BLaER1 treated with 17β-estradiol and CSF1 and Interleukin-3, amounts not matched to agents 10 nM and 100 nM (cell line): ENCODE data around the gene MYLK3.

Experiments
- H3K27ac ChIP-seq, 11 experiments: shearing (Covaris generic); formaldehyde crosslinking; 2 replicates each; pipeline ENCODE4 v1.8.1; 2022
- H3K27me3 ChIP-seq, 11 experiments: shearing (Covaris generic); formaldehyde crosslinking; 2 replicates each; pipeline ENCODE4 v1.8.1; 2022
- H3K36me3 ChIP-seq, 11 experiments: shearing (Covaris generic); formaldehyde crosslinking; 2 replicates each; pipeline ENCODE4 v1.8.1; 2022
- H3K4me1 ChIP-seq, 10 experiments: shearing (Covaris generic); formaldehyde crosslinking; 2 replicates each; pipeline ENCODE4 v1.8.1; 2022
- H3K4me2 ChIP-seq, 11 experiments: shearing (Covaris generic); formaldehyde crosslinking; 2 replicates each; pipeline ENCODE4 v1.8.1; 2022
- H3K4me3 ChIP-seq, 10 experiments: shearing (Covaris generic); formaldehyde crosslinking; 2 replicates each; pipeline ENCODE4 v1.8.1; 2022
- H3K9ac ChIP-seq, 11 experiments: shearing (Covaris generic); formaldehyde crosslinking; 2 replicates each; pipeline ENCODE4 v1.8.1; 2022
- H3K9me3 ChIP-seq, 11 experiments: shearing (Covaris generic); formaldehyde crosslinking; replicated peaks in 1 of 11; 2 replicates each; pipeline ENCODE4 v1.8.1; 2022
- H4K20me1 ChIP-seq, 11 experiments: shearing (Covaris generic); formaldehyde crosslinking; 2 replicates each; pipeline ENCODE4 v1.8.1; 2022
- Cebpa-rat ChIP-seq, 11 experiments: shearing (Covaris generic); IDR thresholded peaks; 2 replicates each; pipeline ENCODE4 v1.8.1; 2022

Gene MYLK3

DNA sequence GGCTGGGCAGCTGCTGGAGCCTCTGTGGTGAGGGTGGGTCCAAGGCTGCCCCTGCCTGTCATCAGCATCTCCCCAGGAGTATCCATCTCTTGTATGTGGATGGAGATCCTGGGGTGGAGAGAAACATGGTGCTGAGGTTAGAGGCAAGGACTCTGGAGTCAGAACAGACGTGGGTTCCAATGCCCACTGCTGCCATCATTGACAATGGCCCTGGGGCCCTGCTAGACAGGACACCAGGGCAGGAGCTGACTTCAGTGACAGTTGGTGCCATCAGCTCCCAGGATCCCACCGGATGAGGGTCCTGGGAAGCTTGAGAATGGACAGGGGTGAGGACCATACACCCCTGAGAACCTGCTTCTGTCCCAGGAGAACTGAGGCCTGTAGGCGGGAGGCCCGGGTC lies 15.6 kb downstream of the MYLK3 start:
- no peaks in the 10 kb centered on the region for H3K27me3 ChIP-seq
- no peak overlapping the region for H3K4me3 ChIP-seq
- TF ChIP-seq Cebpa-rat (IDR thresholded peaks at IDR 0.05): no peak
- H3K4me1 ChIP-seq: peaks cover 6 to 10% (median 9%) of the 10 kb centered on the region in 10 experiments; a peak in 18 of 20 replicates
- H3K9me3 ChIP-seq: no peaks in the 10 kb centered on the region
- 0 out of 22 replicates have a peak overlapping the region, but pooled peaks of 1 of the 11 experiments have one; percentile 3 for H3K9ac ChIP-seq
- H4K20me1 ChIP-seq: no peaks in the 10 kb centered on the region
- peak overlapping the region in 10 of 11 experiments; percentile 7 to 63 (median 34); a peak in 12 of 22 replicates for H3K4me2 ChIP-seq
- no peak overlapping the region for H3K27ac ChIP-seq
- H3K36me3 ChIP-seq: no peaks in the 10 kb centered on the region

DNA sequence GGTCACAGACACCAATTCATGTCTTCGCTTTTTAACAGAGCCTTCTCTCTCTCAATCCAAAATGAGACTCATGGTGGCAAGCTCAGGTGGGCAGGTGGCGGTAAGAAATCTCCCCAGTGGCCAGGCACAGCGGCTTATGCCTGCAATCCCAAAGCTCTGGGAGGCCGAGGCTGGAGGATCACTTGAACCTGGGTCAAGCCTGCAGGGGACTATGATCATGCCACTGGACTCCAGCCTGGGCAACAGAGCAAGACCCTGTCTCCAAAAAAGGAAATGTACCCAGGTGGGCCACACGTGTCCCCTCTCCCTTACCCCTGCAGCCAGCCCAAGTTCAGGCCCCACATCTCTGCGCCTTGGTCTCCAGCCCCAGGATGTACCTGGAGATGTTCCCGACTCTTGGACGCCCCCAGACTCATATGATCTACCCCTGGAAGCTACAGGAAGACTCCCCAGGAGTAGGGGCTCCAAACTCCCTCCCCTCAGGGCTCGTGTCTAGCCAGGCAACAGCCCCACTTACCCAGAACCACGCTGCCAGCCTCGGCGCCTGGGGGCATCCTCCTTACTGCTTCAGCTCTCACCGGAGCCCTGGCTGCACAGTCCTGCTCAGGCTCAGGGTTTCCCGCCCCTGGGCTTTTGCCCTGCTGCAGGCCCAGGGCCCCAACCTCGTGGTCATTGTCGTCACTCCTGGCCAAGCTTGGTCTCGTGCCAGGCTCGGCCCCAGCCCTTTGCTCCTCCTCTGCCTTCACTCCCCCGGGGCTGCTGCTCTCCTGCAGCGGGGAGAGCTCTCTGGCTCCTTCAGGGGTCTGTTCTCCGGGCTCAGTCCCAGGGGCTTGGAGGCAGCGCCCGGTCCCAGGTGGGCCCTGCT lies 16.2 kb downstream of the MYLK3 start:
- H3K9ac ChIP-seq: 0 out of 22 replicates have a peak overlapping the region, but pooled peaks of 1 of the 11 experiments have one; percentile 3
- TF ChIP-seq Cebpa-rat (IDR thresholded peaks at IDR 0.05): no peak

DNA sequence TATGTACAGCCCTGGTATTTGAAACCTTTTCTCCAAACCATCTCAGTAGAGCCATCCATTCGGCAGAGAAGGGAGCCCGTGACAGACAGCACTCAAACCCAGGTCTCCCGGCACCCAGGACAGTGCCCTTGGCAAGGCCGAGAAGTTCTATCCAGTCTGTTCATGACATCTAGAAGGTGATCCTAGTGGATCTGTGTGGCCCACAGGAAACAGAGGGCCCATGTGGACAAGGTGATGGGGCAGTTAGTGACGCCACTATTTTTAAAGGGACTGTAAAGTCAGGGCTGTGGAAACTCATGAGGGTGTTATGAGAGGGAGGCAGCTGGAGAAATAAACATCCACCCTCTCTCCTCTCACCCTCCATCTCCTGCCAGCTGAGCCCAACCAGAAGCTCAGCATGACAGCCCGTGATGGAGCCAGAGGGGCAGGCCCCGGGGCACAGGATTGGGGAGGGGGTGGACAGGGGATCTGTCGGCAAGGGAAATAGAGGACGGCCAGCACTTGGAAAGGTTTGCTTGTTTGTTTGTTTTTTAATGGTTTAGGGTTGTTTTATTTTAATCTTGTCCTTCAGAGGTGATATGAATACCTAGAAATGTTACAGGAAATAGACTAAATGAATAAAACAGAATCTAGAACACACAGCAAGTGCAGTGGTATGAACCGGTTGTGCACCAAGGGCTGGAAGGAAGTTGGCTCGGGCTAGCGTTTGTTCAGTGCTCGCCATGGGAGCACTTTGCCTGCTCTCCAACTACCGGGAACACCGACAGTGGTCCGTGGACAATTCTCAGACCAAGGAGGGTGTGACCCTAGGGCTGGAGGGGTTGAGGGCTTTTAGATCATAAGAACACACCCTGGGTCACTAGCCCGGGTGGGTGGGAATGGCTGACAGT lies 17.1 kb downstream of the MYLK3 start:
- peaks cover 3% of the 10 kb centered on the region in 11 experiments; a peak in 17 of 22 replicates for H3K9me3 ChIP-seq

More for the DNA sequence above, 16.2 kb downstream of the MYLK3 start:
- Histone ChIP-seq H3K9me3 (no peaks in the 10 kb centered on the region), H3K27me3 (no peaks in the 10 kb centered on the region), H4K20me1 (no peaks in the 10 kb centered on the region), H3K4me2 (peak overlapping the region in 10 of 11 experiments; percentile 7 to 63 (median 34); a peak in 13 of 22 replicates), H3K4me1 (peaks cover 6 to 10% (median 9%) of the 10 kb centered on the region in 10 experiments; a peak in 18 of 20 replicates), H3K27ac (no peak overlapping the region), H3K4me3 (no peak overlapping the region), H3K36me3 (no peaks in the 10 kb centered on the region)

DNA sequence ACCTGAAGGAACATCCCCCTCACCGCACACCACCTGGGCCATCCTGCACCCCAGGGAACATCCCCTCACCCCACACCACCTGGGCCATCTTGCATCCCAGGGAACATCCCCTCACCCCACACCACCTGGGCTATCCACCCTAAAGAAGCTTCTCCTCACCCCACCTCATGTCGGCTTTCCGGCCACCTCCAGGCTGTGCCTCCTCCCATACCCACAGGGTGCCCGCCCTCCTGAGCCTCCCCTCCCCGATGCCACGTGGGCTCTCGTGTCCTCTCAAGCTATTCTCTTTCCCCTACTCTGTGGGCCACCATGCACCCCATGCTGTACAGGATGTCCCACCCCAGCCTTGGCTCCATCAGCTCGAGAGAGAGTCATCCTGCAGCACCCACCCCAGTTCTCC lies 18.0 kb downstream of the MYLK3 start:
- no peak overlapping the region for H3K27ac ChIP-seq
- H3K9ac ChIP-seq: no peak overlapping the region
- no peaks in the 10 kb centered on the region for H3K36me3 ChIP-seq
- TF ChIP-seq Cebpa-rat (IDR thresholded peaks at IDR 0.05): no peak
- H3K27me3 ChIP-seq: no peaks in the 10 kb centered on the region
- no peak overlapping the region for H3K4me2 ChIP-seq
- H3K4me1 ChIP-seq: peaks cover 6 to 10% (median 9%) of the 10 kb centered on the region in 10 experiments; a peak in 18 of 20 replicates
- H3K9me3 ChIP-seq: peaks cover 11 to 13% (median 12%) of the 10 kb centered on the region in 11 experiments; a peak in 19 of 22 replicates
- no peak overlapping the region for H3K4me3 ChIP-seq
- no peaks in the 10 kb centered on the region for H4K20me1 ChIP-seq

More for the DNA sequence above, 17.1 kb downstream of the MYLK3 start:
- no peak for TF ChIP-seq Cebpa-rat (IDR thresholded peaks at IDR 0.05)
- Histone ChIP-seq H3K27ac (no peak overlapping the region), H3K36me3 (no peaks in the 10 kb centered on the region), H3K4me3 (no peak overlapping the region), H3K9ac (no peak overlapping the region), H3K27me3 (no peaks in the 10 kb centered on the region), H4K20me1 (no peaks in the 10 kb centered on the region), H3K4me1 (peaks cover 6 to 10% (median 9%) of the 10 kb centered on the region in 10 experiments; a peak in 18 of 20 replicates), H3K4me2 (no peak overlapping the region)

DNA sequence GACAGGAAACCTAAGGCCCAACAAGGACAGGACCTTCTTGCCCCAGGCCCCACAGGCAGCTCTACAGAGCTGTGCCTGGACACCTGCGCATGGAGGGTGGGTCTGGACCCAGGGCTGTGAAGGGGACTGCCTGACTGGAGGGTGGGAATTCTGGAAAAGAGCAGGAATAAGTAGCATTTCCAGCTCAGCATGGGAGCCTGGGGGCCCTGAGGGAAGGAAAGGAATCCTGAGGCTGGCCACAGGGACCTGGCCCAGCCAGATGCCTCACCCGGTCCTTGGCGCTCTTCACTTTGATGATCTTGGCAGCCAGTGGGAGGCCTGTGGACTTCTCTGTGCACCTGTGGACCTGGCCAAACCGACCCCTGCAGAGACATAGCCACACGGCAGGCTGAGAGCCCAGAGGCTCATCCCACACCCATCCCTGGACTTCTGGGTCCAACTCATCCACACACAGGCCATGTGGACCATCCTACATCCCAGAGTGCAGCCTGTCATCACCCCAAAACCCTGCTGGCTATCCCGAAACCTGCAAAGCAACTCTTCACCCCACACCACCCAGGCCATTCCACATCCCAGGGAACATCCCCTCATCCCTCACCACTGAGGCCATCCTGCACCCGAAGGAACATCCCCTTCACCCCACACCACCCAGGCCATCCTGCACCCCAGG lies 18.7 kb downstream of the MYLK3 start:
- H3K4me3 ChIP-seq: no peak overlapping the region
- H3K9ac ChIP-seq: no peak overlapping the region
- no peak for TF ChIP-seq Cebpa-rat (IDR thresholded peaks at IDR 0.05)
- no peaks in the 10 kb centered on the region for H3K27me3 ChIP-seq
- H3K9me3 ChIP-seq: peaks cover 14 to 19% (median 17%) of the 10 kb centered on the region in 11 experiments; a peak in 20 of 22 replicates
- peaks cover 6 to 10% (median 9%) of the 10 kb centered on the region in 10 experiments; a peak in 18 of 20 replicates for H3K4me1 ChIP-seq
- no peak overlapping the region for H3K4me2 ChIP-seq
- H3K36me3 ChIP-seq: no peaks in the 10 kb centered on the region
- no peaks in the 10 kb centered on the region for H4K20me1 ChIP-seq
- H3K27ac ChIP-seq: no peak overlapping the region

DNA sequence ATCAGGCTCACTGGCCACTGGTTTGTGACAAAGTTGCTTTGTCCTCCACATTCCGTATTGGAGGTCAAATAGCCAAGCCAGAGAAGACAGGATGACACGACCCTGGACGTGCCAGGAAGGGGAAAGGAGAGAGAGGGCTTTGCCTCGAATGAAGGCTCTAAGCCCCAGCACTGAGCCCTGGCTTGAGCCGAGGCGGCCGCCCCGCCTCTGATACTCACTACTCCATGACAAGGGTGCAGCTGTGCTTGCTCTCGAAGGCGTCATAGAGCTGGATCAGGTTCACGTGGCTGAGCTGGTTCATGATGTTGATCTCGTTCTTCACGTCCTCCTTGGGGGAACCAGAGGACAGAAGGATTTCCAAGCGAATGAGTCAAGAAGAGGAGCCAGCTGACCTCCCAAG lies 19.3 kb downstream of the MYLK3 start:
- peaks cover 14 to 24% (median 21%) of the 10 kb centered on the region in 11 experiments; a peak in 20 of 22 replicates for H3K9me3 ChIP-seq
- no peak overlapping the region for H3K9ac ChIP-seq
- TF ChIP-seq Cebpa-rat (IDR thresholded peaks at IDR 0.05): no peak
- H3K27me3 ChIP-seq: no peaks in the 10 kb centered on the region
- H3K4me2 ChIP-seq: no peak overlapping the region
- H3K36me3 ChIP-seq: no peaks in the 10 kb centered on the region
- H4K20me1 ChIP-seq: no peaks in the 10 kb centered on the region
- H3K27ac ChIP-seq: no peak overlapping the region
- no peak overlapping the region for H3K4me3 ChIP-seq
- H3K4me1 ChIP-seq: peaks cover 6 to 10% (median 9%) of the 10 kb centered on the region in 10 experiments; a peak in 18 of 20 replicates

- H3K4me1 ChIP-seq: peaks cover 6 to 8% (median 7%) of the 10 kb centered on the region in 10 experiments; a peak in 18 of 20 replicates
- no peaks in the 10 kb centered on the region for H4K20me1 ChIP-seq
- no peak overlapping the region for H3K9ac ChIP-seq
- H3K4me3 ChIP-seq: no peak overlapping the region
- H3K27ac ChIP-seq: no peak overlapping the region
- H3K27me3 ChIP-seq: no peaks in the 10 kb centered on the region
- no peak overlapping the region for H3K4me2 ChIP-seq
- H3K36me3 ChIP-seq: no peaks in the 10 kb centered on the region
- no peak for TF ChIP-seq Cebpa-rat (IDR thresholded peaks at IDR 0.05)
- peaks cover 14 to 31% (median 22%) of the 10 kb centered on the region in 11 experiments; a peak in 20 of 22 replicates for H3K9me3 ChIP-seq
These were observed 20.5 kb downstream of the MYLK3 start for GRCh38 chr16:46727630-46728029.

GRCh38 chr16:46727184-46727583 lies 21.0 kb downstream of the MYLK3 start:
- H3K27me3 ChIP-seq: no peaks in the 10 kb centered on the region
- H3K4me3 ChIP-seq: no peak overlapping the region
- no peak overlapping the region for H3K4me2 ChIP-seq
- no peaks in the 10 kb centered on the region for H4K20me1 ChIP-seq
- H3K27ac ChIP-seq: no peak overlapping the region
- H3K4me1 ChIP-seq: peaks cover 2 to 5% (median 3%) of the 10 kb centered on the region in 10 experiments; a peak in 18 of 20 replicates
- no peak for TF ChIP-seq Cebpa-rat (IDR thresholded peaks at IDR 0.05)
- no peak overlapping the region for H3K9ac ChIP-seq
- H3K36me3 ChIP-seq: no peaks in the 10 kb centered on the region
- H3K9me3 ChIP-seq: peaks cover 14 to 31% (median 22%) of the 10 kb centered on the region in 11 experiments; a peak in 20 of 22 replicates
